ENCODE data around the gene TBC1D2B. TPM values are rescaled to one million over a fixed set of nuclear protein-coding genes. Genes with fewer than 3 reads are reported as not detected.
A peak's percentile ranks its signal among the peaks of the same experiment; 100 is the strongest.

TBC1D2B gene
- total RNA-seq, 2 donors from 2014 or later, result 86.1 to 109 TPM

GRCh38 chr15:78103406-78104118 lies 26.1 kb upstream of the TBC1D2B start:
- H3K27me3 Mint-ChIP-seq, result no peaks in the 10 kb centered on the region
- no peaks in the 10 kb centered on the region for H3K36me3 Mint-ChIP-seq (ENCODE audit: low read depth)
- peak overlapping the region; percentile 71 for H3K4me3 Mint-ChIP-seq
- peak overlapping the region; percentile 92 for H3K27ac Mint-ChIP-seq
- peaks cover 36% of the 10 kb centered on the region for H3K4me1 Mint-ChIP-seq
- no peaks in the 10 kb centered on the region for H3K9me3 Mint-ChIP-seq
- peak; percentile 93 for ATAC-seq (replicated peaks)

GRCh38 chr15:78102741-78103140 lies 25.2 kb upstream of the TBC1D2B start:
- peak overlapping the region; percentile 92 for H3K27ac Mint-ChIP-seq
- no peak overlapping the region for H3K4me3 Mint-ChIP-seq
- no peak for ATAC-seq (replicated peaks)
- H3K27me3 Mint-ChIP-seq, result no peaks in the 10 kb centered on the region
- H3K4me1 Mint-ChIP-seq, result peaks cover 36% of the 10 kb centered on the region
- no peaks in the 10 kb centered on the region for H3K9me3 Mint-ChIP-seq
- H3K36me3 Mint-ChIP-seq (ENCODE audit: low read depth), result no peaks in the 10 kb centered on the region

GRCh38 chr15:78102211-78102610 lies 24.7 kb upstream of the TBC1D2B start:
- Mint-ChIP-seq H3K27me3 (no peaks in the 10 kb centered on the region), H3K4me1 (peaks cover 36% of the 10 kb centered on the region), H3K27ac (peak overlapping the region; percentile 92), H3K9me3 (no peaks in the 10 kb centered on the region), H3K36me3 (ENCODE audit: low read depth) (no peaks in the 10 kb centered on the region), H3K4me3 (no peak overlapping the region)
- ATAC-seq (replicated peaks), result no peak

- Mint-ChIP-seq H3K4me3 (no peak overlapping the region), H3K27ac (no peak overlapping the region), H3K36me3 (ENCODE audit: low read depth) (no peaks in the 10 kb centered on the region), H3K9me3 (no peaks in the 10 kb centered on the region), H3K27me3 (no peaks in the 10 kb centered on the region), H3K4me1 (peaks cover 36% of the 10 kb centered on the region)
- no peak for ATAC-seq (replicated peaks)
These were observed 24.1 kb upstream of the TBC1D2B start for GRCh38 chr15:78101423-78102105.

GRCh38 chr15:78100886-78101285 lies 23.4 kb upstream of the TBC1D2B start:
- Mint-ChIP-seq H3K27ac (no peak overlapping the region), H3K4me1 (peaks cover 29% of the 10 kb centered on the region), H3K4me3 (no peak overlapping the region), H3K36me3 (ENCODE audit: low read depth) (no peaks in the 10 kb centered on the region), H3K9me3 (no peaks in the 10 kb centered on the region), H3K27me3 (no peaks in the 10 kb centered on the region)
- ATAC-seq (replicated peaks), result no peak

GRCh38 chr15:78098131-78098755 lies 20.7 kb upstream of the TBC1D2B start:
- Mint-ChIP-seq H3K27ac (no peak overlapping the region), H3K27me3 (no peaks in the 10 kb centered on the region)
- ATAC-seq (replicated peaks), result no peak

GRCh38 chr15:78097667-78098066 lies 20.2 kb upstream of the TBC1D2B start:
- no peak for ATAC-seq (replicated peaks)

More at GRCh38 chr15:78098131-78098755, 20.7 kb upstream of the TBC1D2B start:
- Mint-ChIP-seq H3K4me3 (no peak overlapping the region), H3K9me3 (no peaks in the 10 kb centered on the region), H3K36me3 (ENCODE audit: low read depth) (no peaks in the 10 kb centered on the region), H3K4me1 (peaks cover 8% of the 10 kb centered on the region)

GRCh38 chr15:78093242-78094020 lies 15.9 kb upstream of the TBC1D2B start:
- Mint-ChIP-seq H3K4me3 (no peak overlapping the region), H3K27me3 (no peaks in the 10 kb centered on the region), H3K9me3 (no peaks in the 10 kb centered on the region), H3K36me3 (ENCODE audit: low read depth) (no peaks in the 10 kb centered on the region), H3K4me1 (no peaks in the 10 kb centered on the region), H3K27ac (no peak overlapping the region)
- no peak for ATAC-seq (replicated peaks)

More at GRCh38 chr15:78097667-78098066, 20.2 kb upstream of the TBC1D2B start:
- H3K9me3 Mint-ChIP-seq, result no peaks in the 10 kb centered on the region
- H3K4me1 Mint-ChIP-seq, result peaks cover 5% of the 10 kb centered on the region
- H3K4me3 Mint-ChIP-seq, result no peak overlapping the region
- no peaks in the 10 kb centered on the region for H3K27me3 Mint-ChIP-seq
- H3K36me3 Mint-ChIP-seq (ENCODE audit: low read depth), result no peaks in the 10 kb centered on the region
- no peak overlapping the region for H3K27ac Mint-ChIP-seq

- no peaks in the 10 kb centered on the region for H3K36me3 Mint-ChIP-seq (ENCODE audit: low read depth)
- H3K9me3 Mint-ChIP-seq, result no peaks in the 10 kb centered on the region
- no peaks in the 10 kb centered on the region for H3K4me1 Mint-ChIP-seq
- H3K4me3 Mint-ChIP-seq, result no peak within 1 kb of the TSS
- no peak for ATAC-seq (replicated peaks)
- H3K27me3 Mint-ChIP-seq, result no peaks in the 10 kb centered on the region
- no peak within 1 kb of the TSS for H3K27ac Mint-ChIP-seq
These were observed 14.9 kb upstream of the TBC1D2B start, which contains the start of gene SH2D7 for GRCh38 chr15:78092261-78093041. Gene SH2D7 (plus strand): TSS chr15:78092561. CDS start chr15:78092585, 24 bp downstream.

GRCh38 chr15:78090422-78091063 lies 13.0 kb upstream of the TBC1D2B start:
- Mint-ChIP-seq H3K27me3 (no peaks in the 10 kb centered on the region), H3K4me1 (no peaks in the 10 kb centered on the region), H3K27ac (no peak overlapping the region), H3K9me3 (no peaks in the 10 kb centered on the region), H3K36me3 (ENCODE audit: low read depth) (no peaks in the 10 kb centered on the region), H3K4me3 (no peak overlapping the region)
- ATAC-seq (replicated peaks), result no peak

GRCh38 chr15:78088773-78089080 lies 11.2 kb upstream of the TBC1D2B start:
- Mint-ChIP-seq H3K4me3 (no peak overlapping the region), H3K9me3 (no peaks in the 10 kb centered on the region), H3K4me1 (no peaks in the 10 kb centered on the region), H3K36me3 (ENCODE audit: low read depth) (no peaks in the 10 kb centered on the region), H3K27me3 (no peaks in the 10 kb centered on the region), H3K27ac (no peak overlapping the region)
- no peak for ATAC-seq (replicated peaks)

GRCh38 chr15:78087951-78088772 lies 10.7 kb upstream of the TBC1D2B start:
- Mint-ChIP-seq H3K4me3 (no peak overlapping the region), H3K36me3 (ENCODE audit: low read depth) (no peaks in the 10 kb centered on the region), H3K27ac (no peak overlapping the region), H3K4me1 (no peaks in the 10 kb centered on the region), H3K9me3 (no peaks in the 10 kb centered on the region), H3K27me3 (no peaks in the 10 kb centered on the region)
- ATAC-seq (replicated peaks), result no peak

GRCh38 chr15:78085928-78086327 lies 8.4 kb upstream of the TBC1D2B start:
- no peaks in the 10 kb centered on the region for H3K9me3 Mint-ChIP-seq
- H3K27me3 Mint-ChIP-seq, result no peaks in the 10 kb centered on the region
- H3K4me1 Mint-ChIP-seq, result peaks cover 10% of the 10 kb centered on the region
- H3K4me3 Mint-ChIP-seq, result no peak overlapping the region
- H3K36me3 Mint-ChIP-seq (ENCODE audit: low read depth), result no peaks in the 10 kb centered on the region
- ATAC-seq (replicated peaks), result no peak
- H3K27ac Mint-ChIP-seq, result no peak overlapping the region
